ENCODE data around the gene CNN2. TPM values are rescaled to one million over a fixed set of nuclear protein-coding genes. Genes with fewer than 3 reads are reported as not detected.

CNN2 gene
- total RNA-seq, 1 donor from 2014 or later = 69.8 TPM

- ATAC-seq (ENCODE audit: poor library complexity) (no peak), DNase-seq (no peak)
- intact Hi-C loops (cut with DNase I) = no loop called here
Observed at GRCh38 chr19:1007399-1008251, 18.8 kb upstream of the CNN2 start.

- DNase-seq = no peak
- ATAC-seq (ENCODE audit: poor library complexity) = no peak
- intact Hi-C loops (cut with DNase I) = no loop called here
Observed at GRCh38 chr19:1008268-1009040, 18.0 kb upstream of the CNN2 start.

- intact Hi-C loops (cut with DNase I) = no loop called here
- no peak for DNase-seq
- ATAC-seq (ENCODE audit: poor library complexity) = peak; percentile 22
Observed at GRCh38 chr19:1009041-1009980, 17.1 kb upstream of the CNN2 start.

- intact Hi-C loops (cut with DNase I) = no loop called here
- ATAC-seq (ENCODE audit: poor library complexity) = peak; percentile 6
- DNase-seq = no peak
Observed at GRCh38 chr19:1009981-1010538, 16.3 kb upstream of the CNN2 start.

- no peak for DNase-seq
- ATAC-seq (ENCODE audit: poor library complexity) = no peak
- intact Hi-C loops (cut with DNase I) = no loop called here
Observed at GRCh38 chr19:1010586-1011510, 15.6 kb upstream of the CNN2 start.

- no peak for DNase-seq
- intact Hi-C loops (cut with DNase I) = no loop called here
Observed at GRCh38 chr19:1011831-1012333, 14.5 kb upstream of the CNN2 start.

GRCh38 chr19:1012334-1012733, 14.1 kb upstream of the CNN2 start:
- intact Hi-C loops (cut with DNase I) = no loop called here
- DNase-seq = no peak
- no peak for ATAC-seq (ENCODE audit: poor library complexity)

More at GRCh38 chr19:1011831-1012333, 14.5 kb upstream of the CNN2 start:
- no peak for ATAC-seq (ENCODE audit: poor library complexity)

GRCh38 chr19:1013218-1013617, 13.2 kb upstream of the CNN2 start:
- intact Hi-C loops (cut with DNase I) = no loop called here
- DNase-seq (no peak), ATAC-seq (ENCODE audit: poor library complexity) (no peak)

- intact Hi-C loops (cut with DNase I) = no loop called here
- no peak for DNase-seq
- ATAC-seq (ENCODE audit: poor library complexity) = no peak
Observed at GRCh38 chr19:1014161-1015060, 12.0 kb upstream of the CNN2 start.

- ATAC-seq (ENCODE audit: poor library complexity) (no peak), DNase-seq (no peak)
- intact Hi-C loops (cut with DNase I) = no loop called here
Observed at GRCh38 chr19:1015061-1015781, 11.2 kb upstream of the CNN2 start.

- no peak for ATAC-seq (ENCODE audit: poor library complexity)
- intact Hi-C loops (cut with DNase I) = no loop called here
- DNase-seq = no peak
Observed at GRCh38 chr19:1015782-1016646, 10.4 kb upstream of the CNN2 start.

GRCh38 chr19:1016647-1017114, 9.7 kb upstream of the CNN2 start:
- intact Hi-C loops (cut with DNase I) = no loop called here
- ATAC-seq (ENCODE audit: poor library complexity) (no peak), DNase-seq (no peak)

- ATAC-seq (ENCODE audit: poor library complexity) = no peak
- DNase-seq = no peak
- intact Hi-C loops (cut with DNase I) = no loop called here
Observed at GRCh38 chr19:1017115-1017905, 9.1 kb upstream of the CNN2 start.

- intact Hi-C loops (cut with DNase I) = no loop called here
- no peak for DNase-seq
- no peak for ATAC-seq (ENCODE audit: poor library complexity)
Observed at GRCh38 chr19:1017906-1018305, 8.5 kb upstream of the CNN2 start.
